ENCODE data around the gene RDH14.

- TF ChIP-seq CTCF (IDR thresholded peaks at IDR 0.05) (no peak), POLR2A (IDR thresholded peaks at IDR 0.05) (no peak)
Observed at GRCh38 chr2:18536697-18537096, 23.8 kb downstream of the RDH14 start.
